ENCODE data around the gene TMEM150A.

- no peak for TF ChIP-seq POLR2AphosphoS5 (IDR thresholded peaks at IDR 0.05; ENCODE audit: low read depth, low read length)
- TF ChIP-seq TAF1 (IDR thresholded peaks at IDR 0.05; ENCODE audit: borderline replicate concordance, insufficient read depth, low read length) = no peak
Observed at GRCh38 chr2:85588645-85589044, 13.9 kb downstream of the TMEM150A start.
